H9 (cell line): Measurements from ENCODE around the gene CLVS2. TPM values are rescaled to one million over a fixed set of nuclear protein-coding genes. Genes with fewer than 3 reads are reported as not detected.

ENCODE experiments used
- DNase-seq: peaks from one replicate; pipeline ENCODE4 v3.0.0-alpha.2; 2017
- H2AFZ ChIP-seq: one replicate; pipeline ENCODE4 v1.6.1; 2013; ENCODE audit warnings: mild to moderate bottlenecking, low read length, control low read depth, moderate library complexity
- H2AK5ac ChIP-seq: 2 replicates; pipeline ENCODE4 v1.6.1; 2013; ENCODE audit warnings: low read length, control low read depth, mixed read lengths; ENCODE audit not compliant: insufficient read length
- H2BK120ac ChIP-seq: one replicate; pipeline ENCODE4 v1.6.1; 2013; ENCODE audit warnings: low read depth, mild to moderate bottlenecking, low read length, control low read depth, inconsistent platforms; ENCODE audit not compliant: poor library complexity, severe bottlenecking
- H2BK12ac ChIP-seq: 2 replicates; pipeline ENCODE4 v1.6.1; 2013; ENCODE audit warnings: low read length, control low read depth, mixed read lengths, low read depth; ENCODE audit not compliant: insufficient read length
- H2BK15ac ChIP-seq: 2 replicates; pipeline ENCODE4 v1.6.1; 2013; ENCODE audit warnings: low read depth, low read length, control low read depth
- H2BK20ac ChIP-seq: one replicate; pipeline ENCODE4 v1.6.1; 2013; ENCODE audit warnings: low read depth, mild to moderate bottlenecking, low read length, control low read depth, inconsistent platforms; ENCODE audit not compliant: poor library complexity, severe bottlenecking
- H2BK5ac ChIP-seq: 2 replicates; pipeline ENCODE4 v1.6.1; 2013; ENCODE audit warnings: low read length, control low read depth, mixed read lengths; ENCODE audit not compliant: insufficient read length
- H3K14ac ChIP-seq: 2 replicates; pipeline ENCODE4 v1.6.1; 2013; ENCODE audit warnings: low read length, control low read depth; ENCODE audit not compliant: insufficient read depth
- H3K18ac ChIP-seq: 2 replicates; pipeline ENCODE4 v1.6.1; 2013; ENCODE audit warnings: low read depth, mild to moderate bottlenecking, mixed read lengths, low read length, control low read depth; ENCODE audit not compliant: insufficient read length
- H3K23ac ChIP-seq: 2 replicates; pipeline ENCODE4 v1.6.1; 2013; ENCODE audit warnings: low read length, control low read depth, mixed read lengths, low read depth; ENCODE audit not compliant: insufficient read length
- H3K23me2 ChIP-seq: 2 replicates; pipeline ENCODE4 v1.6.1; 2013; ENCODE audit warnings: low read depth, mild to moderate bottlenecking, mixed read lengths, low read length, control low read depth; ENCODE audit not compliant: insufficient read length, poor library complexity, severe bottlenecking
- H3K27ac ChIP-seq: 2 replicates; pipeline ENCODE4 v1.5.1; 2013; ENCODE audit warnings: low read length, control low read depth, mixed read lengths, low read depth; ENCODE audit not compliant: insufficient read length
- H3K27me3 ChIP-seq: 2 replicates; pipeline ENCODE4 v1.6.1; 2013; ENCODE audit warnings: low read length, control low read depth, inconsistent platforms; ENCODE audit not compliant: insufficient read depth
- H3K4ac ChIP-seq: 2 replicates; pipeline ENCODE4 v1.6.1; 2013; ENCODE audit warnings: low read depth, mild to moderate bottlenecking, control low read depth, inconsistent platforms, low read length, moderate library complexity
- H3K4me1 ChIP-seq: 2 replicates; pipeline ENCODE4 v1.6.1; 2013; ENCODE audit warnings: low read length, control low read depth, inconsistent platforms; ENCODE audit not compliant: insufficient read depth
- H3K4me2 ChIP-seq: 2 replicates; pipeline ENCODE4 v1.6.1; 2013; ENCODE audit warnings: low read length, control low read depth, mixed read lengths; ENCODE audit not compliant: insufficient read length, insufficient read depth
- H3K56ac ChIP-seq: 2 replicates; pipeline ENCODE4 v1.6.1; 2013; ENCODE audit warnings: low read depth, mild to moderate bottlenecking, mixed read lengths, low read length, control low read depth; ENCODE audit not compliant: insufficient read length
- H3K79me1 ChIP-seq: 2 replicates; pipeline ENCODE4 v1.6.1; 2013; ENCODE audit warnings: low read depth, mild to moderate bottlenecking, moderate library complexity, low read length, control low read depth, inconsistent platforms; ENCODE audit not compliant: insufficient read depth, poor library complexity, severe bottlenecking
- H3K79me2 ChIP-seq: 2 replicates; pipeline ENCODE4 v1.6.1; 2013; ENCODE audit warnings: low read length, control low read depth, inconsistent platforms; ENCODE audit not compliant: insufficient read depth
- H3K9ac ChIP-seq: 2 replicates; pipeline ENCODE4 v1.6.1; 2013; ENCODE audit warnings: low read length, control low read depth, mixed read lengths; ENCODE audit not compliant: insufficient read length; ENCODE audit errors: extremely low read depth
- H3K9me3 ChIP-seq: one replicate; pipeline ENCODE4 v1.6.1; 2013; ENCODE audit warnings: low read depth, low read length, inconsistent platforms; ENCODE audit not compliant: control insufficient read depth
- H3T11ph ChIP-seq: one replicate; pipeline ENCODE4 v1.6.1; 2013; ENCODE audit warnings: mild to moderate bottlenecking, low read length, control low read depth, inconsistent platforms
- H4K20me1 ChIP-seq: one replicate; pipeline ENCODE4 v1.6.1; 2013; ENCODE audit not compliant: control insufficient read depth, insufficient read length, insufficient read depth
- H4K5ac ChIP-seq: 2 replicates; pipeline ENCODE4 v1.6.1; 2013; ENCODE audit warnings: low read depth, mild to moderate bottlenecking, mixed read lengths, low read length, control low read depth; ENCODE audit not compliant: insufficient read length
- H4K8ac ChIP-seq: replicated peaks from 2 replicates; pipeline ENCODE4 v1.6.1; 2013; ENCODE audit warnings: low read length, control low read depth, mixed read lengths, low read depth; ENCODE audit not compliant: insufficient read length
- H4K91ac ChIP-seq: 2 replicates; pipeline ENCODE4 v1.6.1; 2013; ENCODE audit warnings: low read depth, mild to moderate bottlenecking, moderate library complexity, mixed read lengths, low read length, control low read depth; ENCODE audit not compliant: insufficient read length
- H3K27ac Mint-ChIP-seq, 3 experiments: 2 replicates in 2 of 3; 3 replicates in 1 of 3; pipeline ENCODE4 v1.8.0; 2020 to 2021; ENCODE audit warnings: mixed read lengths in 3 of 3, mild to moderate bottlenecking in 1 of 3, moderate library complexity in 1 of 3
- H3K27me3 Mint-ChIP-seq: 2 replicates; pipeline ENCODE4 v1.8.0; 2021; ENCODE audit warnings: low read depth, mild to moderate bottlenecking, moderate library complexity, mixed read lengths
- H3K36me3 Mint-ChIP-seq, 3 experiments: 2 replicates in 2 of 3; 3 replicates in 1 of 3; pipeline ENCODE4 v1.8.0; 2020 to 2021; ENCODE audit warnings: low read depth in 3 of 3, mixed read lengths in 3 of 3; ENCODE audit not compliant: insufficient read depth in 1 of 3
- H3K4me1 Mint-ChIP-seq, 2 experiments: 2 replicates each; pipeline ENCODE4 v1.8.0; 2020; ENCODE audit warnings: mixed read lengths in 2 of 2
- H3K4me3 Mint-ChIP-seq, 2 experiments: 2 replicates in 1 of 2; 3 replicates in 1 of 2; pipeline ENCODE4 v1.8.0; 2020 to 2021; ENCODE audit warnings: mild to moderate bottlenecking in 2 of 2, mixed read lengths in 2 of 2, moderate library complexity in 1 of 2
- H3K9me3 Mint-ChIP-seq, 2 experiments: 2 replicates in 1 of 2; 3 replicates in 1 of 2; pipeline ENCODE4 v1.8.0; 2020; ENCODE audit warnings: mild to moderate bottlenecking in 2 of 2, mixed read lengths in 2 of 2, moderate library complexity in 1 of 2
- CTCF ChIP-seq: fragments of 200-600 bp; sonication (generic); conservative IDR thresholded peaks from 3 replicates; pipeline ENCODE4 v1.8.0; 2021; ENCODE audit warnings: antibody characterized with exemption, mild to moderate bottlenecking
- WGBS: extraction: QIAGEN DNeasy Blood & Tissue Kit; methylation state at CpG from one replicate; pipeline ENCODE4 v1.1.7; 2013; ENCODE audit warnings: missing lambda C conversion rate, low lambda C conversion rate, mixed read lengths; ENCODE audit not compliant: insufficient read length; ENCODE audit errors: extremely low coverage; 5-methylcytosine and 5-hydroxymethylcytosine counted together
- total RNA-seq: library from RNA; stranded (reverse); gene quantifications from 2 replicates; pipeline ENCODE4 v1.2.1, GENCODE V29; 2021

Gene CLVS2
- total RNA-seq, 1 experiment from 2014 or later: 0.26 TPM

GRCh38 chr6:122984393-122984792 is 11.6 kb upstream of the CLVS2 start:
- Mint-ChIP-seq H3K27me3 (peaks cover 26% of the 10 kb centered on the region), H3K4me1 (no peaks in the 10 kb centered on the region), H3K36me3 (no peaks in the 10 kb centered on the region), H3K27ac (no peak overlapping the region), H3K9me3 (no peaks in the 10 kb centered on the region), H3K4me3 (no peak overlapping the region)
- H2BK12ac ChIP-seq: no peak overlapping the region
- H2BK20ac ChIP-seq: no peak overlapping the region
- H2BK15ac ChIP-seq: no peak overlapping the region
- H3K4ac ChIP-seq: no peak overlapping the region
- H3K9me3 ChIP-seq: no peaks in the 10 kb centered on the region
- H3K4me2 ChIP-seq: no peak overlapping the region
- no peak overlapping the region for H4K91ac ChIP-seq
- H3K79me1 ChIP-seq: no peaks in the 10 kb centered on the region
- H3K4me1 ChIP-seq: no peaks in the 10 kb centered on the region
- H3T11ph ChIP-seq: no peak overlapping the region
- no peak overlapping the region for H3K27ac ChIP-seq
- H2BK120ac ChIP-seq: no peak overlapping the region
- H4K20me1 ChIP-seq: no peaks in the 10 kb centered on the region
- no peaks in the 10 kb centered on the region for H3K79me2 ChIP-seq
- H2AFZ ChIP-seq: no peak overlapping the region
- no peaks in the 10 kb centered on the region for H3K27me3 ChIP-seq
- WGBS: no CpG with 5 or more reads among the region's 2 CpGs
- no peak overlapping the region for H3K9ac ChIP-seq
- H3K23ac ChIP-seq: no peak overlapping the region
- no peaks in the 10 kb centered on the region for H3K23me2 ChIP-seq
- H3K18ac ChIP-seq: no peak overlapping the region
- H2BK5ac ChIP-seq: no peak overlapping the region
- H4K8ac ChIP-seq: no peak overlapping the region
- H3K14ac ChIP-seq: no peak overlapping the region
- H3K56ac ChIP-seq: no peak overlapping the region
- no peak for DNase-seq
- H2AK5ac ChIP-seq: no peak overlapping the region
- no peak for TF ChIP-seq CTCF
- H4K5ac ChIP-seq: no peak overlapping the region
